GM21737 (cell line): ENCODE measurements around the gene AADACL4.
"Not testable (repeated sequence)": the region's sequence is repeated elsewhere in the genome, so short reads cannot be mapped to it uniquely, and the experiment has no call there.

Source experiments
- ATAC-seq: cut with Tn5 transposase; IDR thresholded peaks from one replicate; pipeline ENCODE4 v1.9.1; 2021; ENCODE audit warnings: mild to moderate bottlenecking, moderate library complexity; ENCODE audit not compliant: unreplicated experiment

The AADACL4 gene

GRCh38 chr1:12657885-12658512, 14.1 kb downstream of the AADACL4 start:
- ATAC-seq = not testable (repeated sequence)

GRCh38 chr1:12658531-12659453, 14.9 kb downstream of the AADACL4 start:
- ATAC-seq = no peak

GRCh38 chr1:12661606-12662219, 17.8 kb downstream of the AADACL4 start:
- no peak for ATAC-seq

- no peak for ATAC-seq
Observed at GRCh38 chr1:12662556-12662955, 18.7 kb downstream of the AADACL4 start.

- ATAC-seq = no peak
Observed at GRCh38 chr1:12665511-12665910, 21.6 kb downstream of the AADACL4 start.

GRCh38 chr1:12666141-12666735, 22.4 kb downstream of the AADACL4 start:
- ATAC-seq = no peak

- ATAC-seq = no peak
Observed at GRCh38 chr1:12669529-12670068, 25.7 kb downstream of the AADACL4 start.

GRCh38 chr1:12674358-12674757, 30.5 kb downstream of the AADACL4 start:
- no peak for ATAC-seq

- ATAC-seq = not testable (repeated sequence)
Observed at GRCh38 chr1:12676122-12676521, 32.2 kb downstream of the AADACL4 start.

GRCh38 chr1:12677565-12677964, 33.7 kb downstream of the AADACL4 start:
- no peak for ATAC-seq

- ATAC-seq = no peak
Observed at GRCh38 chr1:12678350-12678749, 34.5 kb downstream of the AADACL4 start.

- ATAC-seq = no peak
Observed at GRCh38 chr1:12678820-12679219, 34.9 kb downstream of the AADACL4 start.

- ATAC-seq = no peak
Observed at GRCh38 chr1:12690156-12690555, 46.3 kb downstream of the AADACL4 start.

- ATAC-seq = no peak
Observed at GRCh38 chr1:12692967-12693782, 49.3 kb downstream of the AADACL4 start.

GRCh38 chr1:12696658-12697057, 52.8 kb downstream of the AADACL4 start:
- no peak for ATAC-seq

GRCh38 chr1:12697397-12697796, 53.5 kb downstream of the AADACL4 start:
- ATAC-seq = no peak

- no peak for ATAC-seq
Observed at GRCh38 chr1:12703821-12704451, 60.1 kb downstream of the AADACL4 start.

- ATAC-seq = no peak
Observed at GRCh38 chr1:12706061-12706460, 62.2 kb downstream of the AADACL4 start.

- ATAC-seq = no peak
Observed at GRCh38 chr1:12708396-12709090, 64.7 kb downstream of the AADACL4 start.
